ENCODE results near the gene SMYD1.

The SMYD1 gene

GRCh38 chr2:88131201-88131998, 63.8 kb downstream of the SMYD1 start:
- TF ChIP-seq CTCF (IDR thresholded peaks at IDR 0.05; ENCODE audit: low read depth, low read length): no peak
- no peak for DNase-seq (ENCODE audit: extremely low read depth, low read depth)

GRCh38 chr2:88131999-88132368, 64.4 kb downstream of the SMYD1 start:
- no peak for TF ChIP-seq CTCF (IDR thresholded peaks at IDR 0.05; ENCODE audit: low read depth, low read length)
- DNase-seq (ENCODE audit: extremely low read depth, low read depth): no peak

GRCh38 chr2:88133875-88134274, 66.2 kb downstream of the SMYD1 start:
- TF ChIP-seq CTCF (IDR thresholded peaks at IDR 0.05; ENCODE audit: low read depth, low read length): no peak
- no peak for DNase-seq (ENCODE audit: extremely low read depth, low read depth)

- DNase-seq (ENCODE audit: extremely low read depth, low read depth): no peak
- TF ChIP-seq CTCF (IDR thresholded peaks at IDR 0.05; ENCODE audit: low read depth, low read length): no peak
Measured at GRCh38 chr2:88136817-88137216, 69.2 kb downstream of the SMYD1 start.

GRCh38 chr2:88137833-88138232, 70.2 kb downstream of the SMYD1 start:
- DNase-seq (ENCODE audit: extremely low read depth, low read depth): no peak
- TF ChIP-seq CTCF (IDR thresholded peaks at IDR 0.05; ENCODE audit: low read depth, low read length): no peak

GRCh38 chr2:88139203-88139702, 71.6 kb downstream of the SMYD1 start:
- TF ChIP-seq CTCF (IDR thresholded peaks at IDR 0.05; ENCODE audit: low read depth, low read length): no peak
- no peak for DNase-seq (ENCODE audit: extremely low read depth, low read depth)

- TF ChIP-seq CTCF (IDR thresholded peaks at IDR 0.05; ENCODE audit: low read depth, low read length): no peak
- DNase-seq (ENCODE audit: extremely low read depth, low read depth): no peak
Measured at GRCh38 chr2:88139804-88140203, 72.2 kb downstream of the SMYD1 start.

Data from AG09319 (cell line).